Thyroid gland (tissue), 4 donors: ENCODE data around the gene ABCA2.

Source experiments
- CTCF ChIP-seq, 6 experiments: fragments of 200-600 bp in 3 of 6; fragments of 450-650 bp in 3 of 6; sonication (generic) in 3 of 6; IDR thresholded peaks; one replicate each; pipeline ENCODE4 v1.5.1; 2016 to 2019; ENCODE audit warnings: antibody characterized with exemption in 6 of 6, mild to moderate bottlenecking in 2 of 6, inconsistent platforms in 1 of 6, moderate library complexity in 1 of 6
- POLR2A ChIP-seq, 2 donors: fragments of 450-650 bp; IDR thresholded peaks; one replicate each; pipeline ENCODE4 v1.6.1; 2017; ENCODE audit warnings: antibody characterized with exemption in 2 of 2, mild to moderate bottlenecking in 2 of 2, moderate library complexity in 1 of 2

- no peak for TF ChIP-seq CTCF (IDR thresholded peaks at IDR 0.05)
- no peak for TF ChIP-seq POLR2A (IDR thresholded peaks at IDR 0.05)
Measured at GRCh38 chr9:136969150-136969549, 58.9 kb downstream of the ABCA2 start.
